Mesodermal cell (in vitro differentiated cells): ENCODE results near the gene CEP170B.
"Not testable (repeated sequence)": the region's sequence is repeated elsewhere in the genome, so short reads cannot be mapped to it uniquely, and the experiment has no call there.

ENCODE experiments used
- H3K27ac ChIP-seq: 2 replicates; pipeline ENCODE4 v1.7.0; 2013; ENCODE audit warnings: mild to moderate bottlenecking, low read depth, low read length, moderate library complexity; ENCODE audit not compliant: severe bottlenecking
- H3K36me3 ChIP-seq: 2 replicates; pipeline ENCODE4 v1.7.1; 2013; ENCODE audit warnings: mild to moderate bottlenecking, low read length, moderate library complexity; ENCODE audit not compliant: control insufficient read depth, insufficient read depth
- H3K4me1 ChIP-seq: one replicate; pipeline ENCODE4 v1.7.1; 2013; ENCODE audit warnings: mild to moderate bottlenecking, low read length; ENCODE audit not compliant: insufficient read depth, control insufficient read depth, poor library complexity, severe bottlenecking
- H3K4me3 ChIP-seq: 2 replicates; pipeline ENCODE4 v1.7.0; 2013; ENCODE audit warnings: low read length, control low read depth, mild to moderate bottlenecking; ENCODE audit not compliant: insufficient read depth, poor library complexity, severe bottlenecking; ENCODE audit errors: extremely low read depth
- H3K9me3 ChIP-seq: 2 replicates; pipeline ENCODE4 v1.7.1; 2013; ENCODE audit warnings: mild to moderate bottlenecking, low read length, moderate library complexity; ENCODE audit not compliant: control insufficient read depth
- WGBS, 2 experiments: methylation state at CpG; one replicate each; pipeline ENCODE4 v1.1.5; 2013; ENCODE audit warnings: missing lambda C conversion rate in 2 of 2; ENCODE audit not compliant: insufficient coverage in 2 of 2; 5-methylcytosine and 5-hydroxymethylcytosine counted together

Gene CEP170B

DNA sequence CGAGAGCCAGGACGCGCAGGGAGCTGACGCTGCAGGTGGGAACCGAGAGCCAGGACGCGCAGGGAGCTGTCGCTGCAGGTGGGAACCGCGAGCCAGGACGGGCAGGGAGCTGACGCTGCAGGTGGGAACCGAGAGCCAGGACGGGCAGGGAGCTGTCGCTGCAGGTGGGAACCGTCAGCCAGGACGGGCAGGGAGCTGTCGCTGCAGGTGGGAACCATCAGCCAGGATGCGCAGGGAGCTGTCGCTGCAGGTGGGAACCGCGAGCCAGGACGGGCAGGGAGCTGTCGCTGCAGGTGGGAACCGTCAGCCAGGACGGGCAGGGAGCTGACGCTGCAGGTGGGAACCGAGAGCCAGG, 40.5 kb downstream of the CEP170B start:
- not testable (repeated sequence) for H3K36me3 ChIP-seq, H3K4me1 ChIP-seq, H3K27ac ChIP-seq, H3K4me3 ChIP-seq, H3K9me3 ChIP-seq
- 29 to 37% methylated on average over 16 to 17 of the region's 28 CpGs for WGBS, 2 experiments

- Histone ChIP-seq H3K9me3 (peaks cover 20% of the 10 kb centered on the region), H3K27ac (no peak overlapping the region), H3K4me1 (no peaks in the 10 kb centered on the region), H3K36me3 (no peaks in the 10 kb centered on the region), H3K4me3 (no peak overlapping the region)
- 29% methylated on average over 1 of the region's 1 CpG; no CpG with 5 or more reads in 1 of the 2 experiments for WGBS, 2 experiments
These were observed 43.2 kb downstream of the CEP170B start for GRCh38 chr14:104908303-104908702.

DNA sequence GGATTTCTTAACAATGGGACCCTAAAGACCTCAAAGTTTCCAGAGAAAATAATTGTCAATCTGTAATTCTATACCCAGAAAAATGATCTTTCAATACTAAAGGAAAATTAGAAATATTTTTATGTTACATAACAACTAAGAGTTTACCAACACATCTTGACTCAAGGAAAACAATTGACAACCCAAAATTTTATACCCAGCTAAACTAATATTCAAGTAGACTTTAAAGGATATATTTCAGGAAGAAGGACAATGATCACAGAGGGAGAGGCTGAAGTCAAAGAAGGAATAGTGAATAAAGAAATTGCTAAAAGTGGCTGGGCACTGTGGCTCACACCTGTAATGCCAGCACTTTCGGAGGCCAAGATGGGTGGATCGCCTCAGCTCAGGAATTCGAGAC, 47.0 kb downstream of the CEP170B start:
- Histone ChIP-seq H3K27ac (no peak overlapping the region), H3K9me3 (peaks cover 20% of the 10 kb centered on the region), H3K4me1 (no peaks in the 10 kb centered on the region), H3K36me3 (no peaks in the 10 kb centered on the region), H3K4me3 (no peak overlapping the region)
- WGBS, 2 experiments = 79 to 100% methylated on average over 2 to 3 of the region's 3 CpGs

- H3K4me3 ChIP-seq = no peak overlapping the region
- peaks cover 10% of the 10 kb centered on the region for H3K9me3 ChIP-seq
- no peaks in the 10 kb centered on the region for H3K4me1 ChIP-seq
- no peaks in the 10 kb centered on the region for H3K36me3 ChIP-seq
- no peak overlapping the region for H3K27ac ChIP-seq
- 90 to 96% methylated on average over 6 to 7 of the region's 7 CpGs for WGBS, 2 experiments
These were observed 48.4 kb downstream of the CEP170B start for GRCh38 chr14:104913435-104913834.

GRCh38 chr14:104917116-104917515, 52.0 kb downstream of the CEP170B start:
- no peak overlapping the region for H3K27ac ChIP-seq
- 94 to 95% methylated on average over 8 of the region's 9 CpGs for WGBS, 2 experiments
- H3K9me3 ChIP-seq = peaks cover 2% of the 10 kb centered on the region
- no peaks in the 10 kb centered on the region for H3K36me3 ChIP-seq
- H3K4me1 ChIP-seq = no peaks in the 10 kb centered on the region
- H3K4me3 ChIP-seq = no peak overlapping the region

- H3K9me3 ChIP-seq = no peaks in the 10 kb centered on the region
- no peaks in the 10 kb centered on the region for H3K36me3 ChIP-seq
- H3K4me3 ChIP-seq = no peak overlapping the region
- H3K4me1 ChIP-seq = no peaks in the 10 kb centered on the region
- no peak overlapping the region for H3K27ac ChIP-seq
- 75 to 100% methylated on average over 2 to 3 of the region's 4 CpGs for WGBS, 2 experiments
These were observed 52.9 kb downstream of the CEP170B start for GRCh38 chr14:104917993-104918392.

GRCh38 chr14:104919152-104919992, 54.3 kb downstream of the CEP170B start:
- not testable (repeated sequence) for H3K36me3 ChIP-seq, H3K27ac ChIP-seq, H3K4me1 ChIP-seq, H3K4me3 ChIP-seq, H3K9me3 ChIP-seq
- 82 to 100% methylated on average over 2 to 6 of the region's 12 CpGs for WGBS, 2 experiments

DNA sequence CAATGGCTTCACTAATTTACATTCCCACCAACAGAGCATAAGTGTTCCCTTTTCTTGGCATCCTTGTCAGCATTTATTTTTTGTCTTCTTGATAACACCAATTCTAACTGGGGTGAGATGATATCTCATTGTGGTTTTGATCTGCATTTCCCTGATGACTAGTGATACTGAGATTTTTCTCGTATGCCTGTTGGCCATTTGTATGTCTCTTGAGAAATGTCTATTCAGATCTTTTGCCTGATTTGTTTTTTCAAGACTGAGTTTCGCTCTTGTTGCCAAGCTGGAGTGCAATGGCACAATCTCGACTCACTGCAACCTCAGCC, 54.9 kb downstream of the CEP170B start:
- no peak overlapping the region for H3K27ac ChIP-seq
- WGBS, 2 experiments = 0 to 60% methylated on average over 1 to 3 of the region's 3 CpGs
- no peaks in the 10 kb centered on the region for H3K4me1 ChIP-seq
- H3K4me3 ChIP-seq = no peak overlapping the region
- peaks cover 5% of the 10 kb centered on the region for H3K9me3 ChIP-seq
- no peaks in the 10 kb centered on the region for H3K36me3 ChIP-seq

DNA sequence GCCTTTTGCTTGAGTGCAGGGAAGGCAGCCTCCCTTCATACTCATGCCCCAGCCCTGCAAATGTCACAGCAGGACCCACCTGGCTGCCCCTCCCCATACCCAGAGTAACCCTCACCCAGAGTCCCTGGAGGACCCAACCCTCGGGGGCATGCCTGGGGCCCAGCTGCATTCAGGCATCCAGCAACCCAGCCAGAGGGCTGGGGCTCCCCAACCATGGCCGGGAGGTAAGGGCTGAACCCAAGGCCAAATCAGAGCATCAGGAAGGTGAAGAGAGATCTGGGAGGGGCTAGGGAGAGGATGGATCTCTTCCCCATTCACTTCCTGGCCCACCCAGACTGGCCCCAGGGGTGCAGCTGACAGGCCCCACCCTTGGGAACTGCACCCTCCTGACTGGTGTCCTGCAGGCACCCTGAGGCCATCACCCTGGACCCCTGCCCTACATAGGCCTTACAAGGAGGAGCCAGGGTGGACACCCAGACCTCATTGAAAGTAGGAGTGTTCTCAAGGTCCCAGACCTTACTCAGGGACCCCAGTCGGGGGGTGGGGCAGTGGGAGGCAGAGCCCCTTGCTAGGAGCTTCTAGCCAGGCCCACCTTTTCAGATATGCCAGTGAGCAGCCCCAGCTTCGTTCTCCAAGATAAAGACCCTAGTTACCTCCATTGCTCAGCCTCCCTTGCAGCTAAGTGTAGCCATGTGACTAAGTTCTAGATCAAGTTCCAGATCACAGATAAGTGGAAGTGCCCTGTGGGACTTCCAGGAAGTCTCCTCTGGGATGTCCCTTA, 58.8 kb downstream of the CEP170B start:
- no peaks in the 10 kb centered on the region for H3K36me3 ChIP-seq
- no peak overlapping the region for H3K4me3 ChIP-seq
- H3K27ac ChIP-seq = no peak overlapping the region
- WGBS, 2 experiments = 80 to 92% methylated on average over 2 to 4 of the region's 4 CpGs
- peaks cover 5% of the 10 kb centered on the region for H3K9me3 ChIP-seq
- H3K4me1 ChIP-seq = no peaks in the 10 kb centered on the region

GRCh38 chr14:104924421-104925213, 59.5 kb downstream of the CEP170B start, which contains the start of gene PLD4:
Gene PLD4, plus strand, starts transcription at chr14:104924879. Its CDS starts 2,262 bp downstream, at chr14:104927141.
- Histone ChIP-seq H3K27ac (no peak within 1 kb of the TSS), H3K4me1 (no peaks in the 10 kb centered on the region), H3K36me3 (no peaks in the 10 kb centered on the region), H3K9me3 (peaks cover 5% of the 10 kb centered on the region), H3K4me3 (no peak within 1 kb of the TSS)
- 78 to 91% methylated on average over 6 to 8 of the region's 14 CpGs for WGBS, 2 experiments
